Endothelial cell of umbilical vein (primary cell): ENCODE results near the gene GABRR2. TPM values are rescaled to one million over a fixed set of nuclear protein-coding genes. Genes with fewer than 3 reads are reported as not detected.

Experiments used
- BruUV-seq: library from RNA; stranded (reverse); fragments of 400-500 nt; replicated peaks from 2 replicates; lab custom pipeline; 2021; lab: Mats Ljungman, UMichigan
- CTCF ChIA-PET: fragments of 300-600, 350-600 bp; sonication (Branson Sonifier 250); formaldehyde crosslinking; loops from one replicate; lab custom pipeline; 2021; ENCODE audit warnings: antibody characterized with exemption, inconsistent platforms; lab: Charles Lee
- POLR2A ChIA-PET: fragments of 300-600, 350-600 bp; sonication (Branson Sonifier 250); formaldehyde crosslinking; loops from one replicate; lab custom pipeline; 2021; ENCODE audit warnings: antibody characterized with exemption, inconsistent platforms; lab: Charles Lee
- DNase-seq: peaks from one replicate; pipeline ENCODE4 v3.0.0-alpha.2; 2011; ENCODE audit warnings: low read depth, low spot score
- FAIRE-seq: peaks from 2 replicates; lab custom pipeline; 2011; peaks lifted over from hg19 to GRCh38; lab: Jason Lieb, UNC
- H2AFZ ChIP-seq: 2 replicates; pipeline ENCODE4 v1.6.0; 2012; ENCODE audit warnings: low read depth, low read length, control low read depth, inconsistent platforms
- H3K27ac ChIP-seq: 2 replicates; pipeline ENCODE4 v1.5.1; 2011; ENCODE audit warnings: low read depth, mild to moderate bottlenecking, control low read depth, low read length, moderate library complexity; ENCODE audit not compliant: insufficient read depth
- H3K27me3 ChIP-seq, 2 experiments: 2 replicates each; pipeline versions ENCODE4 v1.6.0 to v1.6.1; 2011; ENCODE audit warnings: low read length in 2 of 2, mixed read lengths in 1 of 2; ENCODE audit not compliant: control insufficient read depth in 2 of 2, insufficient read depth in 2 of 2
- H3K36me3 ChIP-seq, 2 experiments: 2 replicates in 1 of 2; 3 replicates in 1 of 2; pipeline ENCODE4 v1.5.1; 2011; ENCODE audit warnings: low read length in 2 of 2, mild to moderate bottlenecking in 1 of 2, moderate library complexity in 1 of 2; ENCODE audit not compliant: control insufficient read depth in 2 of 2, insufficient read depth in 2 of 2; ENCODE audit errors: extremely low read depth in 1 of 2
- H3K4me1 ChIP-seq: 3 replicates; pipeline ENCODE4 v1.5.1; 2011; ENCODE audit warnings: mild to moderate bottlenecking, low read length; ENCODE audit not compliant: control insufficient read depth, insufficient read depth; ENCODE audit errors: extremely low read depth
- H3K4me2 ChIP-seq: 2 replicates; pipeline ENCODE4 v1.6.1; 2011; ENCODE audit warnings: low read length, control low read depth, mixed read lengths; ENCODE audit not compliant: insufficient read depth
- H3K4me3 ChIP-seq, 3 experiments: fragments of 200-600 bp in 1 of 3; sonication (generic), shearing (Covaris generic) in 1 of 3; replicated peaks in 1 of 3; 2 replicates each; pipeline ENCODE4 v1.5.1; 2011 to 2016; ENCODE audit warnings: control low read depth in 3 of 3, low read length in 3 of 3, mild to moderate bottlenecking in 2 of 3, inconsistent platforms in 1 of 3, low read depth in 1 of 3, moderate library complexity in 1 of 3; ENCODE audit not compliant: insufficient read depth in 1 of 3
- H3K79me2 ChIP-seq: 2 replicates; pipeline ENCODE4 v1.6.0; 2012; ENCODE audit warnings: low read length, inconsistent platforms; ENCODE audit not compliant: control insufficient read depth, insufficient read depth
- H3K9ac ChIP-seq: replicated peaks from 2 replicates; pipeline ENCODE3; 2011; ENCODE audit warnings: low read length, control low read depth; ENCODE audit not compliant: insufficient read depth; ENCODE audit errors: extremely low read depth
- H3K9me1 ChIP-seq: replicated peaks from 3 replicates; pipeline ENCODE4 v1.6.0; 2011; ENCODE audit warnings: mild to moderate bottlenecking, low read length; ENCODE audit not compliant: control insufficient read depth, insufficient read depth; ENCODE audit errors: extremely low read depth
- H3K9me3 ChIP-seq: replicated peaks from 2 replicates; pipeline ENCODE4 v1.5.1; 2012; ENCODE audit warnings: low read length, inconsistent platforms; ENCODE audit not compliant: control insufficient read depth, insufficient read depth
- H4K20me1 ChIP-seq: replicated peaks from 2 replicates; pipeline ENCODE3; 2011; ENCODE audit warnings: mild to moderate bottlenecking, low read length; ENCODE audit not compliant: control insufficient read depth, insufficient read depth; ENCODE audit errors: extremely low read depth
- CTCF ChIP-seq, 2 donors: IDR thresholded peaks; 1 replicate in 1 of 2; 2 replicates in 1 of 2; pipeline ENCODE4 v1.5.1; 2011; ENCODE audit warnings: low read length in 2 of 2, mild to moderate bottlenecking in 2 of 2, moderate library complexity in 2 of 2, control low read depth in 1 of 2, inconsistent platforms in 1 of 2, low read depth in 1 of 2; ENCODE audit not compliant: insufficient read depth in 1 of 2; ENCODE audit errors: extremely low read depth in 1 of 2
- EZH2 ChIP-seq: IDR thresholded peaks from 2 replicates; pipeline ENCODE4 v1.6.1; 2012; ENCODE audit warnings: borderline replicate concordance, low read depth, mild to moderate bottlenecking, moderate library complexity, low read length, inconsistent platforms; ENCODE audit not compliant: severe bottlenecking
- FOS ChIP-seq: IDR thresholded peaks from 2 replicates; pipeline ENCODE4 v1.6.1; 2011; ENCODE audit warnings: mild to moderate bottlenecking, low read length, moderate library complexity, borderline replicate concordance; ENCODE audit not compliant: insufficient read depth
- GATA2 ChIP-seq: IDR thresholded peaks from 2 replicates; pipeline ENCODE4 v1.7.0; 2011; ENCODE audit warnings: low read depth, mild to moderate bottlenecking, moderate library complexity, mixed read lengths, low read length; ENCODE audit not compliant: insufficient read length, insufficient read depth
- JUN ChIP-seq: IDR thresholded peaks from 2 replicates; pipeline ENCODE4 v1.6.1; 2011; ENCODE audit warnings: borderline replicate concordance, low read depth; ENCODE audit not compliant: insufficient read length, insufficient read depth
- MAX ChIP-seq: IDR thresholded peaks from 2 replicates; pipeline ENCODE4 v1.6.1; 2011; ENCODE audit not compliant: insufficient read depth, insufficient read length
- MYC ChIP-seq: IDR thresholded peaks from one replicate; pipeline ENCODE4 v1.6.1; 2011; ENCODE audit warnings: mild to moderate bottlenecking, low read depth, low read length
- POLR2A ChIP-seq: IDR thresholded peaks from 2 replicates; pipeline ENCODE4 v1.6.1; 2012; ENCODE audit warnings: low read depth, mild to moderate bottlenecking, control low read depth, low read length
- POLR2AphosphoS5 ChIP-seq: IDR thresholded peaks from 2 replicates; pipeline ENCODE4 v1.6.1; 2012; ENCODE audit warnings: low read depth, mild to moderate bottlenecking, control low read depth, low read length, moderate library complexity; ENCODE audit not compliant: insufficient read depth
- dilution Hi-C: fragments of 300-500 bp; cut with MboI; formaldehyde crosslinking; loops from one replicate; pipeline ENCODE4 v1.15.0; 2019; ENCODE audit warnings: low sequenced_read_pairs; ENCODE audit not compliant: extremely low pct_ligation_motif_present
- intact Hi-C: fragments of 100-400 bp; cut with micrococcal nuclease; formaldehyde crosslinking; loops from one replicate; pipeline ENCODE4 v1.10.0; 2022
- polyA plus RNA-seq, 4 experiments: library from polyadenylated mRNA; depleted of rRNA in 3 of 4; stranded (reverse) in 3 of 4; unstranded in 1 of 4; fragments of >200 nt; gene quantifications; 2 replicates each; pipeline versions ENCODE4 v1.2.1 to v1.2.3, GENCODE V29; 2011 to 2012; ENCODE audit warnings: missing spikeins in 1 of 4
- total RNA-seq: library from RNA; stranded (reverse); gene quantifications from 2 replicates; pipeline ENCODE4 v1.2.3, GENCODE V29; 2021

The GABRR2 gene
- total and polyA plus RNA-seq, 2 donors (not counting 3 experiments of a cell fraction or from before 2014, with no cell fraction given): 1.4 to 3.6 TPM

GRCh38 chr6:89260310-89260709 lies 54.8 kb downstream of the GABRR2 start:
- CTCF ChIA-PET: interaction anchor here (0.9 to 1.7 kb wide), 6 partner anchors 16 to 278 kb away, joined by 3 to 5 read pairs (median 3); no protein-coding TSS in a partner anchor
- H3K9ac ChIP-seq: no peak overlapping the region
- FAIRE-seq (no peak), DNase-seq (no peak)
- H3K27ac ChIP-seq: no peak overlapping the region
- no peaks in the 10 kb centered on the region for H3K36me3 ChIP-seq
- no peak overlapping the region for H2AFZ ChIP-seq
- H3K79me2 ChIP-seq: no peaks in the 10 kb centered on the region
- no peak overlapping the region for H3K4me3 ChIP-seq
- H3K9me3 ChIP-seq: no peaks in the 10 kb centered on the region
- H4K20me1 ChIP-seq: no peaks in the 10 kb centered on the region
- no TSS peak for BruUV-seq
- H3K4me2 ChIP-seq: no peak overlapping the region
- H3K9me1 ChIP-seq: no peaks in the 10 kb centered on the region
- no peaks in the 10 kb centered on the region for H3K4me1 ChIP-seq
- intact Hi-C loops: no loop called here
- no peak for TF ChIP-seq FOS
- TF ChIP-seq POLR2A: no peak
- TF ChIP-seq JUN: no peak
- TF ChIP-seq EZH2: no peak
- no peak for TF ChIP-seq MYC
- TF ChIP-seq MAX: no peak
- no peak for TF ChIP-seq CTCF (IDR thresholded peaks at IDR 0.05; ENCODE audit: extremely low read depth in 1 of 2, insufficient read depth in 1 of 2, low read depth in 1 of 2, low read length in 2 of 2)
- no peak for TF ChIP-seq POLR2AphosphoS5
- TF ChIP-seq GATA2: no peak
- no peaks in the 10 kb centered on the region for H3K27me3 ChIP-seq
- dilution Hi-C loops: no loop called here
- POLR2A ChIA-PET: no interaction called here
